GM23338 (cell line): ENCODE results near the gene CNTN5. TPM values are rescaled to one million over a fixed set of nuclear protein-coding genes. Genes with fewer than 3 reads are reported as not detected.

Source experiments
- ATAC-seq: fragments of 200-7000 bp; cut with Tn5 transposase; 3 replicates; pipeline ENCODE4 v1.9.1; 2020
- DNase-seq: peaks from one replicate; pipeline ENCODE4 v3.0.0-alpha.2; 2015; ENCODE audit warnings: low spot score
- H2AFZ ChIP-seq: fragments of 200-600 bp; sonication (generic); 2 replicates; pipeline ENCODE4 v1.8.0; 2016; ENCODE audit warnings: antibody characterized with exemption, mild to moderate bottlenecking, moderate library complexity
- H3F3A ChIP-seq: fragments of 200-600 bp; sonication (generic); replicated peaks from 2 replicates; pipeline ENCODE4 v1.8.0; 2017; ENCODE audit warnings: antibody characterized with exemption, mixed run types, low read depth
- H3K27ac ChIP-seq: fragments of 200-600 bp; sonication (generic); 2 replicates; pipeline ENCODE4 v1.6.1; 2016; ENCODE audit warnings: low read depth
- H3K27me3 ChIP-seq: fragments of 200-600 bp; sonication (generic); 2 replicates; pipeline ENCODE4 v1.8.0; 2016; ENCODE audit warnings: mild to moderate bottlenecking, mixed run types, moderate library complexity; ENCODE audit not compliant: insufficient read depth
- H3K36me3 ChIP-seq: fragments of 200-600 bp; sonication (generic); 2 replicates; pipeline ENCODE4 v1.8.0; 2016; ENCODE audit warnings: mild to moderate bottlenecking; ENCODE audit not compliant: insufficient read depth
- H3K4me1 ChIP-seq: fragments of 200-600 bp; sonication (generic); 2 replicates; pipeline ENCODE4 v1.8.0; 2016; ENCODE audit warnings: mild to moderate bottlenecking, moderate library complexity; ENCODE audit not compliant: insufficient read depth
- H3K4me2 ChIP-seq: fragments of 200-600 bp; sonication (generic); 2 replicates; pipeline ENCODE4 v1.7.1; 2017; ENCODE audit warnings: mixed run types
- H3K4me3 ChIP-seq: fragments of 200-600 bp; sonication (generic); 2 replicates; pipeline ENCODE4 v1.6.1; 2016; ENCODE audit warnings: mixed run types
- H3K79me2 ChIP-seq: fragments of 200-600 bp; sonication (generic); replicated peaks from 2 replicates; pipeline ENCODE4 v1.8.0; 2017; ENCODE audit warnings: mild to moderate bottlenecking; ENCODE audit not compliant: insufficient read depth
- H3K9me2 ChIP-seq: fragments of 200-600 bp; sonication (generic); 2 replicates; pipeline ENCODE4 v1.8.0; 2017; ENCODE audit not compliant: insufficient read depth
- H4K20me1 ChIP-seq: fragments of 200-600 bp; sonication (generic); replicated peaks from 2 replicates; pipeline ENCODE4 v1.8.0; 2017; ENCODE audit warnings: mild to moderate bottlenecking; ENCODE audit not compliant: insufficient read depth
- H3K27ac Mint-ChIP-seq: 2 replicates; pipeline ENCODE4 v1.8.0; 2020; ENCODE audit warnings: inconsistent platforms, mild to moderate bottlenecking, moderate library complexity, mixed read lengths
- H3K27me3 Mint-ChIP-seq: 3 replicates; pipeline ENCODE4 v1.8.0; 2022; ENCODE audit warnings: low read depth, mild to moderate bottlenecking, moderate library complexity, mixed read lengths, inconsistent platforms; ENCODE audit not compliant: insufficient read depth, poor library complexity
- H3K36me3 Mint-ChIP-seq: 3 replicates; pipeline ENCODE4 v1.8.0; 2021; ENCODE audit warnings: low read depth, mild to moderate bottlenecking, inconsistent platforms, moderate library complexity, mixed read lengths
- H3K4me1 Mint-ChIP-seq: 3 replicates; pipeline ENCODE4 v1.8.0; 2020; ENCODE audit warnings: mild to moderate bottlenecking, inconsistent platforms, mixed read lengths
- H3K4me3 Mint-ChIP-seq: 3 replicates; pipeline ENCODE4 v1.8.0; 2021; ENCODE audit warnings: moderate library complexity, mild to moderate bottlenecking, inconsistent platforms, mixed read lengths
- H3K9me3 Mint-ChIP-seq: 3 replicates; pipeline ENCODE4 v1.8.0; 2020; ENCODE audit warnings: moderate library complexity, mild to moderate bottlenecking, inconsistent platforms, mixed read lengths
- CREB1 ChIP-seq: fragments of 250-450 bp; sonication (Bioruptor Pico); IDR thresholded peaks from 2 replicates; pipeline ENCODE4 v1.5.0; 2020; ENCODE audit warnings: low read depth, mild to moderate bottlenecking, moderate library complexity
- CTCF ChIP-seq, 2 experiments: fragments of 200-600 bp in 1 of 2; sonication (generic) in 1 of 2; conservative IDR thresholded peaks; 2 replicates each; pipeline versions ENCODE4 v1.5.1 to v1.6.1; 2016 to 2017; ENCODE audit warnings: antibody characterized with exemption in 2 of 2, low read depth in 2 of 2, mild to moderate bottlenecking in 2 of 2, moderate library complexity in 1 of 2
- EZH2 ChIP-seq: fragments of 200-600 bp; sonication (generic); IDR thresholded peaks from one replicate; pipeline ENCODE4 v1.8.0; 2017; ENCODE audit warnings: antibody characterized with exemption, mild to moderate bottlenecking, low read depth; ENCODE audit not compliant: unreplicated experiment
- EZH2phosphoT487 ChIP-seq: fragments of 200-600 bp; sonication (generic); IDR thresholded peaks from one replicate; pipeline ENCODE4 v1.8.1; 2018; ENCODE audit warnings: antibody characterized with exemption; ENCODE audit not compliant: unreplicated experiment
- JUNB ChIP-seq: IDR thresholded peaks from one replicate; pipeline ENCODE4 v1.6.1; 2016; ENCODE audit warnings: antibody characterized with exemption; ENCODE audit not compliant: unreplicated experiment
- NANOG ChIP-seq: IDR thresholded peaks from 2 replicates; pipeline ENCODE4 v1.6.1; 2016; ENCODE audit warnings: antibody characterized with exemption, borderline replicate concordance
- POLR2AphosphoS5 ChIP-seq: IDR thresholded peaks from 2 replicates; pipeline ENCODE4 v1.6.1; 2016; ENCODE audit warnings: antibody characterized with exemption, low read depth
- STAT1 ChIP-seq: IDR thresholded peaks from one replicate; pipeline ENCODE4 v1.6.1; 2016; ENCODE audit warnings: antibody characterized with exemption; ENCODE audit not compliant: unreplicated experiment
- ZNF114 ChIP-seq: fragments of 250-450 bp; sonication (Bioruptor Pico); IDR thresholded peaks from 2 replicates; pipeline ENCODE4 v1.5.0; 2020; ENCODE audit warnings: mild to moderate bottlenecking, moderate library complexity
- polyA plus RNA-seq: library from polyadenylated mRNA; unstranded; fragments of >200 nt; fragmentation: Nextera tagmentation; extraction: Ambion mirVana; gene quantifications from 2 replicates; pipeline ENCODE4 v1.2.1, GENCODE V29; 2016
- total RNA-seq: library from RNA; depleted of rRNA; stranded (reverse); fragments of >200 nt; shearing (Covaris generic); gene quantifications from 2 replicates; pipeline ENCODE4 v1.2.3, GENCODE V29; 2014
- TF ChIP-seq, protein P1 (sequence below): IDR thresholded peaks from one replicate; pipeline ENCODE4 v1.6.1; 2018; ENCODE audit warnings: antibody characterized with exemption; ENCODE audit not compliant: unreplicated experiment
- TF ChIP-seq, protein P2 (sequence below): IDR thresholded peaks from 2 replicates; pipeline ENCODE4 v1.6.1; 2016; ENCODE audit warnings: antibody characterized with exemption

Gene CNTN5
- total and polyA plus RNA-seq, 2 experiments from 2014 or later = not detected

DNA sequence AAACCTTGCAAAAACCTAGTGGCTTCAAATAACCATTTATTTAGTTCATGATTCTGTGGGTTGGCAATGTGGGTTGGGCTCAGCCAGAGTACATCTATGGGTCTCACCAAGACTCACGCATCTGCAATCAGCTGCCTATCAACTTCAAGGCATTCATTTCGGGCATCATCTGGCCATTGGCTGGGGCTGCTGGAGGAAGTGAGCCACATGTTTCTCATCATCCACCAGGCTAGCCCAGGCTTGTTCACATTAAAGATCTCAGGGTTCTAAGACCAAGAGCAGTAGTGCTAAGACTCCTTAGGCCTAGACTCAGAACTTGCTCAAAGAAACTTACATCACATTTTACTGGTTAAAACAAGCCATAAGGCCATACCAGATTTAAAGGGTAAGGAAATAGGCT, 1187.5 kb downstream of the CNTN5 start (continued):
- TF ChIP-seq ZNF114 (CRISPR knock-in tag) = no peak
- no peak for TF ChIP-seq POLR2AphosphoS5
- TF ChIP-seq CREB1 (CRISPR knock-in tag) = no peak
- TF ChIP-seq, protein P1, sequence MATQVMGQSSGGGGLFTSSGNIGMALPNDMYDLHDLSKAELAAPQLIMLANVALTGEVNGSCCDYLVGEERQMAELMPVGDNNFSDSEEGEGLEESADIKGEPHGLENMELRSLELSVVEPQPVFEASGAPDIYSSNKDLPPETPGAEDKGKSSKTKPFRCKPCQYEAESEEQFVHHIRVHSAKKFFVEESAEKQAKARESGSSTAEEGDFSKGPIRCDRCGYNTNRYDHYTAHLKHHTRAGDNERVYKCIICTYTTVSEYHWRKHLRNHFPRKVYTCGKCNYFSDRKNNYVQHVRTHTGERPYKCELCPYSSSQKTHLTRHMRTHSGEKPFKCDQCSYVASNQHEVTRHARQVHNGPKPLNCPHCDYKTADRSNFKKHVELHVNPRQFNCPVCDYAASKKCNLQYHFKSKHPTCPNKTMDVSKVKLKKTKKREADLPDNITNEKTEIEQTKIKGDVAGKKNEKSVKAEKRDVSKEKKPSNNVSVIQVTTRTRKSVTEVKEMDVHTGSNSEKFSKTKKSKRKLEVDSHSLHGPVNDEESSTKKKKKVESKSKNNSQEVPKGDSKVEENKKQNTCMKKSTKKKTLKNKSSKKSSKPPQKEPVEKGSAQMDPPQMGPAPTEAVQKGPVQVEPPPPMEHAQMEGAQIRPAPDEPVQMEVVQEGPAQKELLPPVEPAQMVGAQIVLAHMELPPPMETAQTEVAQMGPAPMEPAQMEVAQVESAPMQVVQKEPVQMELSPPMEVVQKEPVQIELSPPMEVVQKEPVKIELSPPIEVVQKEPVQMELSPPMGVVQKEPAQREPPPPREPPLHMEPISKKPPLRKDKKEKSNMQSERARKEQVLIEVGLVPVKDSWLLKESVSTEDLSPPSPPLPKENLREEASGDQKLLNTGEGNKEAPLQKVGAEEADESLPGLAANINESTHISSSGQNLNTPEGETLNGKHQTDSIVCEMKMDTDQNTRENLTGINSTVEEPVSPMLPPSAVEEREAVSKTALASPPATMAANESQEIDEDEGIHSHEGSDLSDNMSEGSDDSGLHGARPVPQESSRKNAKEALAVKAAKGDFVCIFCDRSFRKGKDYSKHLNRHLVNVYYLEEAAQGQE = no peak
- TF ChIP-seq NANOG = no peak
- TF ChIP-seq JUNB = no peak
- no peak for TF ChIP-seq EZH2

DNA sequence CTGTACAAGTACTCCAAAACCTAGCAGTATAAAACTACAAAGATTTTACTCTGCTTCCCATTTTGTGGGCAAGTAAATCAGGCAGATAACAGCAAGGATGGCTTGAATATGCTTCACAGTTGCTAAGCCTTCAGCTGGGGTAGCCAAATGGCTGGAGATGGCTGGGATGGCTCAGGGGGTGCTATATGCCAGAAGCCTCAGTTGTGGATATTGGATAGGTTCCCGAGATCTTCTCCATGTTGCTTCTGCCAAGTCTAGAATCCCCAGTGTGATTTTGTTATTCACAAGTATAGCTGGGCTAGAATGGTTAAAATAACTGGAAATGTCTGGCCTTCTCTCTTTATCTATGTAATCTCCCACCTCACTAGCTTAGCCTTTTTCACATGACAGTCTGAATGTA, 1194.0 kb downstream of the CNTN5 start:
- Histone ChIP-seq H3K27ac (no peak overlapping the region), H3K4me2 (no peak overlapping the region), H3K27me3 (no peaks in the 10 kb centered on the region), H4K20me1 (no peaks in the 10 kb centered on the region), H3K36me3 (no peaks in the 10 kb centered on the region), H3K4me1 (no peaks in the 10 kb centered on the region), H2AFZ (no peak overlapping the region), H3F3A (no peaks in the 10 kb centered on the region), H3K79me2 (no peaks in the 10 kb centered on the region), H3K4me3 (no peak overlapping the region), H3K9me2 (0 out of 2 replicates have a peak, but pooled peaks cover 2% of the 10 kb centered on the region)
- no peak for DNase-seq
- H3K27me3 Mint-ChIP-seq = no peaks in the 10 kb centered on the region
- no peaks in the 10 kb centered on the region for H3K9me3 Mint-ChIP-seq
- no peak overlapping the region for H3K27ac Mint-ChIP-seq
- no peak overlapping the region for H3K4me3 Mint-ChIP-seq
- no peaks in the 10 kb centered on the region for H3K4me1 Mint-ChIP-seq
- ATAC-seq = no peak
- H3K36me3 Mint-ChIP-seq = no peaks in the 10 kb centered on the region
- no peak for TF ChIP-seq POLR2AphosphoS5
- no peak for TF ChIP-seq EZH2
- TF ChIP-seq, protein P2, sequence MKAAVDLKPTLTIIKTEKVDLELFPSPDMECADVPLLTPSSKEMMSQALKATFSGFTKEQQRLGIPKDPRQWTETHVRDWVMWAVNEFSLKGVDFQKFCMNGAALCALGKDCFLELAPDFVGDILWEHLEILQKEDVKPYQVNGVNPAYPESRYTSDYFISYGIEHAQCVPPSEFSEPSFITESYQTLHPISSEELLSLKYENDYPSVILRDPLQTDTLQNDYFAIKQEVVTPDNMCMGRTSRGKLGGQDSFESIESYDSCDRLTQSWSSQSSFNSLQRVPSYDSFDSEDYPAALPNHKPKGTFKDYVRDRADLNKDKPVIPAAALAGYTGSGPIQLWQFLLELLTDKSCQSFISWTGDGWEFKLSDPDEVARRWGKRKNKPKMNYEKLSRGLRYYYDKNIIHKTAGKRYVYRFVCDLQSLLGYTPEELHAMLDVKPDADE = no peak
- TF ChIP-seq, protein P1 = no peak
- no peak for TF ChIP-seq JUNB
- TF ChIP-seq STAT1 = no peak
- no peak for TF ChIP-seq NANOG
- no peak for TF ChIP-seq CTCF (conservative IDR thresholded peaks at IDR 0.05; ENCODE audit: low read depth in 2 of 2)
- no peak for TF ChIP-seq CREB1 (CRISPR knock-in tag)
- no peak for TF ChIP-seq EZH2phosphoT487
